Brain pericyte (primary cell): ENCODE results near the gene FBXW12.

Experiments used
- DNase-seq: peaks from one replicate; pipeline ENCODE4 v3.0.0-alpha.2; 2012; ENCODE audit warnings: low read depth, low spot score

The FBXW12 gene

DNA sequence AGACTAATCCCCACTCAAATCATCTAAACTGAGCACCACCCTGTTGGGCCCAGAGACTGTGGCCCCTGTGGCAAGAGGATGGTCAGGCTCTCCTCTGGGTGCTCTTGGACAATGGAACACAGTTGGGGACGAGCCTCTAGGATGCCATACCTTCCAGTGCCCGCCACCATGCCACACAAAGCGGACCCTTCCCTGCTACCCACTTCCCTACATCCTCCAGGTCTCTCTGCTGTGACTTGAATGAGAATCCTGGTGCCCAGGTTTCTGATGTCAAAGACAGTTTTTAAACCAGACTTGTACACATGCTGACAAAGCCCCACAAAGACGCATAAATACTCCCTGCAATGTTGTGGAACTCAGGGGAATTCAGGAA, 63.2 kb downstream of the FBXW12 start:
- DNase-seq: no peak

DNA sequence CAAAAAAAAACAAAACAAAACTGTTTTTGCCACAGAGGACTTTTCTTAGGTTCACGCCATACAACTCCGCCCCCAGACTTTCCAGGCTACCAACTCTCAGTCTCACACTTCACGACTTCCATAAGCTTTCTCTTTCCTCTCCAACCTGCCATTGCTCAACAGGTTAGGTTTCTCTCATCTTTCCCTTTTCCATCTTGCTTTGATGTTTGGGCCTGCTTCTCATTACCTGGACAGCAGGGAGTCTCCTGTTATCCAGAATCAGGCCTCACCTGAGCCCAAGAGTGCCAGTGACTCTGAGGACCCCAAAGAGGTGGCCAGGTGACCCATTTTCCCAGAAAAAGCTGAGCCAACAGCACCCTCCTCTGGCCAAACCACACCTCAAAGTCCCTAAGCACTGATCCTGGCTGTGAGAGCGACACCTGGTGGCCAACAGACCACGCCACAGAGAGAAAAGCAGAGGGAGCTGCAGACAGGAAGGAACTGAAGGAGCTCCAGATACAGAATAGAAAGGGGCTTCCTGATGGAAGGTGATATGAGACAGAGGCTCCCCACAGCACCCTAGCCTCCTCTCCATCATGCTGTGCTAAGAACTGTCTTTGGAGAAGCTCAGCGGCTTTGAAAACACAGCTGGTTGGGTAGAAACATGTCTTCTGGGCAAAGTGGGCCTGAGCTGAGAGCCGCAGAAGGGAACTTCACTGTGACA, 63.9 kb downstream of the FBXW12 start:
- DNase-seq: peak; percentile 45

DNA sequence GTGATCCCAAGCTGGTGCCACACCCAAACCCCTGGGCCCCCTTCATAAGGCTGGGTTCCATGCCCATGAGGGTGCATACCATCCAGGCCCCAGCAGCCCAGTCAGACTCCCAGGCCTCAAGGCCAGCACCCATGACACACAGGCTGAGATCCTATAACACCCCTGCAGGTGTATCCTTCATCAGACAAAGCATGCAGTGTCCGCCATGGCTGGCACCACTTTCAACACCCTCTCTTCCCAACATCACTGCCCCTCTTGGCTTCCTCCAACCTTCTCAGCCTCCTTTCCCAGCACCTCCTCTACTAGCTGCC, 64.4 kb downstream of the FBXW12 start:
- no peak for DNase-seq

DNA sequence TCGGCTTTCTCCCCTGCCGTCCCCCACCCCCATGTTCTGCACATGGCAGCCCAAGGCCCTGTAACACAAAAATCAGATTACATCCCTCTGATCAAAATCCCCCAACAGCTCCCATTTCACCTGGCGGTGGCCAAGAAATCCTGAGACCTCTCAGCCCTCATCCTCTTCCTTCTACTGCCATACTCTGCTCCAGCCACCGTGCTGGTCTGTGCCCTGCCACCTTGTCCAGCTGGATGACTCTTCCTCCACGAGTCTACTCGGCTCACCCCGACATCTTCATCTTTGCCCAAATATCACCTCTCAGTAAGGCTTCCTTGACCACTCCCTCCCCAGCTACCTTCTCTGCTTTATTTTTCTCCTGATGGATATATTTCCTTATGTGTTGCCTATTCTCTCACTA, 64.8 kb downstream of the FBXW12 start:
- no peak for DNase-seq

DNA sequence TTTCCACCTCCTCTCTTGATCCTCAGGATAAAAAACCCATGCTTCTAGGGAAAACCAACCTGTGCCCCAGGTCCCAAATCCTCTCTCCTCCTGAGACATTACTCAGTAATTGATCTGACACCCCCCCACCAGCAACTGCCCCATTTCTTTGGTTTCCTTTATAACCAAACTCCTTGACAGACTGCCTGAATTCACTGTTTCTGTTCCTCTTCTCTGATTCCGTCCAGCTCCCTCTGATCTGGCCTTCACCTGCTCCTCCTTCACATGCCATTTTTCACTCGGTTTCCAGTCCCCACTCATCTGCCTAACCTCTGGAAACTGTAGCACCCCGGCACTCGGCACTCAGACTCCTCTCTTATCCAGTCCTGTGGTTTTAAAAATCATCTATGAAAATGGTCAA, 65.8 kb downstream of the FBXW12 start:
- DNase-seq: no peak

DNA sequence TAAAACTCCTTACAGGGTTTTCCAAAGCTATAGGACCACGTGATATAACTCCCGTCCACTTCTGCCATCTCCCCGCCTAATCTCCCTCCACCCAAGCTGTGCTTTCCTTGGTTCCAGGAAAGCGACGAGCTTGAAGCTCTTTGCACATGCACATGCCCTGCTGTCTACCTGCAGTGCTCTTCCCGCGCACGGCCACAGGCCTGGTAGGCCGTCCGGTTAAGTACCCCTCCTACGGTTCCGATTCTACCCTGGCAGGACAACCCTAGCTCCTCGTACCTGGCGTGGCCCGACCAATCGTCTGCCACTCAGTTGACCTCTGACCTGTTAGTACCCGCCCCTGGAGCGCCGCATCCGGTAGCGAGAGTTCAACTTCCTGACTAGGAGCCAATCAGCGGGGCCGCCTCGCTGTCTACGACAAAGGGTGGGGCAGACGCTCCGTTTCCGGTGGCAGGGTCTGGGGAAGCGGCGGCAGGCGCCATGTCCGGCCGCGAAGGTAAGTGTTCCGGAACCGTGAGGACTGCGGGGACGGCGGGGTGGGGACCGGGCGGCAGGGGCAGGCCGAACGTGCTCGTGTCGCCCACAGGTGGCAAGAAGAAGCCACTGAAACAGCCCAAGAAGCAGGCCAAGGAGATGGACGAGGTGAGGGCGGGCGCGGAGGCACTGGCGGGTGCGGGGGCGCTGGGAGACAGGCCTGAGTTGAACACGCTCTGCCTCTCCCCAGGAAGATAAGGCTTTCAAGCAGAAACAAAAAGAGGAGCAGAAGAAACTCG, 68.0 kb downstream of the FBXW12 start, which contains the start of the genes CCDC51 and TMA7:
Gene CCDC51, minus strand, starts transcription at position 300 of the 770 bp plus-strand sequence. CDS start 4,991 bp downstream, outside the sequence.
Gene TMA7, plus strand, starts transcription at position 438 of the 770 bp plus-strand sequence. Its CDS starts 40 bp downstream, at position 478.
- DNase-seq: peak; percentile 82

DNA sequence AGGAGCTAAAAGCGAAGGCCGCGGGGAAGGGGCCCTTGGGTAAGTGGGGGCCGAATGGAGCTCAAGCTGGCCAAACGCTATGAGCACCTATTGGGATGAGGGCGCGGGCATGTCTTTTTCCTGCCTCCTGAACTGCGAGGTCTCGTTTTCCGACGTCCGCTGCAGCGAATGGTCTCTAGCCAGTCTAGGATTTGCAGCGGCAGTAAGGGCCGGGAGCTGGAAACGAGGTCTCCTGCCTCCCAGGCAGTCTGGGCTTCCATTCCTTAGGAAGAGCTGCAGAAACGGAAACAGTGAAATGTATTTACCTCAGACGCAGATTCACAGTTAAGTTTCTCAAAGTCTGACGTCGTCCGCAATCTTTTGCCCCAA, 68.6 kb downstream of the FBXW12 start:
- DNase-seq: no peak

DNA sequence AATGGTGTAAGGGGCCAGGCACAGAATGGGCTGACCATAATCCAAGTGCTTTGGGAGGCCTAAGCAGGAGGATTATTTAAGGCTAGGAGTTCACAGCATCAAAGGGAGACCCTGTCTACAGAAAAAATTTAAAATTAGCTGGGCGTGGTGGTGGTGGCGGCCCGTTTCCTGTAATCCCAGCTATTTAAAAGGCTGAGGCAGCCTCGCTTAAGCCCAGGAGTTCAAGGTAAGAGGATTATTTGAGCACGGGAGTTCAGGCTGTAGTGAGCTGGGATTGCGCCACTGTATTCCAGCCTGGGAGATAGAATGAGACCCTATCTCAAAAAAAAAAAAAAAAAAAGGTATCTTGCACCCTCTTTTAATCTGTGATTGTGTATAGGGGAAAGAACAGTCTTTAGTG, 69.9 kb downstream of the FBXW12 start:
- DNase-seq: no peak
